Astrocyte of the spinal cord (primary cell): ENCODE data around the gene GSN.

Experiments
- DNase-seq: peaks from one replicate; pipeline ENCODE4 v3.0.0; 2011; ENCODE audit warnings: low read depth, low spot score
- H3K4me3 ChIP-seq: 2 replicates; pipeline ENCODE4 v1.5.1; 2011; ENCODE audit warnings: low read depth, mild to moderate bottlenecking, low read length, moderate library complexity
- CTCF ChIP-seq: IDR thresholded peaks from 2 replicates; pipeline ENCODE4 v1.5.1; 2012; ENCODE audit warnings: low read depth, mild to moderate bottlenecking, low read length, inconsistent platforms
- in situ Hi-C: cut with HindIII; loops from 2 replicates; pipeline ENCODE4 v1.10.0; 2017; ENCODE audit warnings: low sequenced_read_pairs

GSN gene

DNA sequence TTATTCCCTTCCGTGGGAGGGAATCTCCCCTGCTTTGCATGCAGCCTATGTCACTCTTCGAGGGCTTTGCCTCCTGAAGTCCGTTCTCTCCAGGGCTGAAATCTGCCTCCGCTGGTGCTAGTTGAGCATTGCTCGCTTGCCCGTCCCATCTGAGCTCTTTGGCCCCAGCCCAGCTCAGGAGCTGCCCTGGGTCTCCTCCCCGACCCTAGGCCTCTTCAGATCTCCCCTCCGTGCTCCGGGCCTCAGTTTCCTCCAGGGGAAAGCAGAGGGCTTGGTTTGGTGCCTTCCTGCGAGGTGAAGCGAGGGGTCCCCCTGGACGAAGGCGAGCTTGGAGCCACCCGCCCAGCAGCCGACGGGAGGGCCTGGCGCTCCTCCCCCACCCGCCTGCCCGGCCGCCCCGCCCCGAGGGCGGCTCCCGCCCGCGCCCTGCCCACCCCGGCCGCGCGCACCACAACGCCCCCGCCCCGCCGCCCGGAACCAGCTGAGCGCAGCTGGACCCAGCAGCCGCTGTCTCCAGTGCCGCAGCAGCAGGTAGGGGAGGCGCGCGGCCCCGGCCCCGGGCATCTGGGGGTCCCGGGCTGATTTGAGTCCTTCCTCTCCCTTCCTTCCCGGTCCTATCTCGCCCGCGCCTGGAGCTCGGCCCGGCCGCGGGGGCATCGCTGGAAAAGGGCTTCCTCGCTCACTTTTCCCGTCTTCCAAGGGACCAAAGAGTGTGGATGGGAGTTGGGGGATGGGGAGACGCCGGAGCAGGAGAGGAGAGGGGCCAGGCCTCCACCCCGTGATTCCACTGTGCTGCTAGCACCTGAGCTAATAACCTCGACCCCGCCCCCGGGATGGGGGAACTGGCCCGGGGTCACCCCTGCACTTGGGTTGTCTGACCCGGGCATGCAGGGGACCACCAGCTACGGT lies at the start of gene GSN:
GSN (plus strand) TSS at position 474 of the 909 bp plus-strand sequence. CDS start 33,810 bp downstream, outside the sequence.
- TF ChIP-seq CTCF, result peak; percentile 3
- in situ Hi-C loops, result no loop called here
- peak; percentile 59 for DNase-seq
- peak within 1 kb of the TSS; percentile 85 for H3K4me3 ChIP-seq

DNA sequence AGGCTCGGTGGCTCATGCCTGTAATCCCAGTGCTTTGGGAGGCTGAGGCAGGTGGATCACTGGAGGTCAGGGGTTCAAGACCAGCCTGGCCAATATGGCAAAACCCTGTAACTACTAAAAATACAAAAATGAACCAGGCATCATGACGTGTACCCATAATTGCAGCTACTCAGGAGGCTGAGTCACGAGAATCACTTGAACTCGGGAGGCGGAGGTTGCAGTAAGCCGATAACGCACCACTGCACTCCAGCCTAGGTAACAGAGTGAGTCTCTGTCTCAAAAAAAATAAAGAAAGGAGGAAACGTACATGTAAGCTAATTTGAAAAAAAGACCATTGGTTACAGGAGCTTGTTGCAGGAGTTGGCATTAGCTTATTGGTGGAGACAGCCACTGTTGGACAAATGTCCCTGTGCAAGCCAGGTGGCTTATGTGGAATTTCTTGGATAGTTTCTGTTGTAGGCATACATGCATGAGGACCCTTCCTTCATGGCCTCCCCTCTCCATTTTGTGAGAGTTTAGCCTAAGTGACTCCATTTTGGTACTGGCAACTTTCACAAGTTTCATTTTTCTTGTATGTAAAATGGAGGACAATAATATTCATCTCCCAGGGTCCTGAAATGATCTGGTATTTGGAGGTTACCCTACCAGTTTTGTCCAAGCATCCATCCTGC lies 49.5 kb upstream of the GSN start:
- DNase-seq, result no peak
- no peak for TF ChIP-seq CTCF
- in situ Hi-C loops, result no loop called here
- H3K4me3 ChIP-seq, result no peak overlapping the region

- in situ Hi-C loops, result no loop called here
- no peak for DNase-seq
- no peak overlapping the region for H3K4me3 ChIP-seq
- TF ChIP-seq CTCF, result no peak
Measured at GRCh38 chr9:121219530-121219929, 48.4 kb upstream of the GSN start.

DNA sequence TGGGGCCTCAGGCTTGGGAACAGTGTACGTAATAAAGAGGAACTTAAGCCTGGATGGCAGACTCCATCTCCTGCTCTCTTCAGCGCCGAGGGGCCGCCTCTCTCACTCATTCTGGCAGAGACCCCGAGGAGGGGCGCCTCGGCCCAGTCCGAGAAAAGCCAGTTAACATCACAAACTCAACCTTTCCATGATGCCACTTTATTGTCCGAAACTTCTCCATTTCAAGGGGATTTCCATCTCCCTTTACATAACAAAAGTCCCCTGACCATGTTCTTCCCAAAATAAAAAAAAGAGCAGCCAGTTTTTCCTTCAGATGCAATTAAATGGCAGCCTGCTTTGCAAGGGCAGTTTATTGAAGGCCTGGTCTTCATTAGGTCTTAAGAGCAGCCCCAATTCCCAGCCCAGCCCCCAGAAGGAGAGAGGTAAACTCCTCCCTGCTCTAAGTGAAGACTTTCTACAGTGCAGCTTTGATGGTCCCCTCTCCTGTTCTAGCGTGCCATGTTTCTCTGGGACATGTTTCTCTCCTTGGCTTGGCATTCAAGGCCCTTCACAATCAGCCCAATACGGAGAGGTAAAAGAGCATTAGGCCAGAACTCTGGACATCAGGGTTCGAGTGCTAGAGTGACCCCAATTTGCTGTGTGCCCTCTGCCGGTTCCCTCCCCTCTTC lies 46.8 kb upstream of the GSN start:
- no peak for TF ChIP-seq CTCF
- in situ Hi-C loops, result no loop called here
- H3K4me3 ChIP-seq, result no peak overlapping the region
- DNase-seq, result no peak

- no peak overlapping the region for H3K4me3 ChIP-seq
- TF ChIP-seq CTCF, result no peak
- in situ Hi-C loops, result no loop called here
- DNase-seq, result no peak
Measured at GRCh38 chr9:121221664-121222055, 46.3 kb upstream of the GSN start.

DNA sequence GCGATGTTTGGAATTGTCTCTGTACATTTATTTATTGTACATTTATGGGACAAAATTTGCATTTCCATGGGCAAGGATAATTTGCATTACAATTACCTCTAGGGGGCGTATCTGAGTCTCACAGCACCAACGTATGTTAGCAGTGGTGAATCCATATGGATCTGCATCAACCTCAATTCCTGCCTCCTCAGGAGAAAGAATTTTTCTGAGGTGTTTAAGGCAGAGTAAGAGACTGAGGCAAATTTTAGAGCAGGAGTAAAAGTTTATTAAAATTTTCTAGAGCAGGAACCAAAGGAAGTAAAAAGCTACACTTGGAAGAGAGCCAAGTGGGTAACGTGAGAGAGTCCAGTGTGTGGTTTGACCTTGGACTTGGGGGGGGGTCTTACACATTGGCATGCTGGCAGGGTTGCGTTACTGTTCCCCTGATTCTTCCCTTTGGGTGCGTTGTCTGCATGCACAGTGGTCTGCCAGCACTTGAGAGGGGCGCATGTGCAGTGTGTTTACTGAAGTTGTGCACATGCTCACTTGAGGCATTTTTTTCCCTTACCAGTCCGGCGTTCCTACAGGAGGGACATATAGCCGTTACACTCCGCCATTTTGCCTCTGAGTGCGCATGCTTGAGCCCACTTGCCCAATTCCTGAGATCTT lies 45.3 kb upstream of the GSN start:
- TF ChIP-seq CTCF, result peak; percentile 72
- in situ Hi-C loops, result no loop called here
- DNase-seq, result peak; percentile 52
- no peak overlapping the region for H3K4me3 ChIP-seq
